ENCODE data around the gene RAP1A. TPM values are rescaled to one million over a fixed set of nuclear protein-coding genes. Genes with fewer than 3 reads are reported as not detected.

The RAP1A gene
- total RNA-seq, 1 experiment from 2014 or later = 37.1 TPM

GRCh38 chr1:111738133-111738435 is 118.5 kb downstream of the RAP1A start:
- BruUV-seq (replicated peaks) = no TSS peak
- Histone ChIP-seq H3K27me3 (ENCODE audit: control insufficient read depth, insufficient read depth, low read length) (no peaks in the 10 kb centered on the region; the same call in 1 of the 2 replicates), H3K4me1 (ENCODE audit: control insufficient read depth, insufficient read depth, low read length) (no peaks in the 10 kb centered on the region), H3K36me3 (ENCODE audit: control insufficient read depth, insufficient read depth, low read length) (no peaks in the 10 kb centered on the region), H3K9me3 (ENCODE audit: control insufficient read depth, insufficient read depth, low read depth, low read length) (no peaks in the 10 kb centered on the region), H3K27ac (ENCODE audit: low read length) (no peak overlapping the region), H3K4me3 (ENCODE audit: low read depth in 2 of 2, low read length in 2 of 2) (peak overlapping the region; percentile 55 to 76)
- in situ Hi-C loops (cut with HindIII; ENCODE audit: low pct_unique_long_range_greater_than_20kb, low sequenced_read_pairs) (no loop called here), intact Hi-C loops (cut with micrococcal nuclease; ENCODE audit: unreplicated experiment) (no loop called here)
- ChIA-PET POLR2A (no interaction called here), CTCF (no interaction called here)
- TF ChIP-seq POLR2AphosphoS5 (IDR thresholded peaks at IDR 0.05; ENCODE audit: low read depth, low read length) (no peak), REST (IDR thresholded peaks at IDR 0.05; ENCODE audit: insufficient read depth in 1 of 2, low read depth in 2 of 2, low read length in 1 of 2) (no peak), TCF7L2 (IDR thresholded peaks at IDR 0.05; ENCODE audit: low read depth, low read length) (no peak), SIN3A (IDR thresholded peaks at IDR 0.05; ENCODE audit: borderline replicate concordance, insufficient read depth, low read depth, low read length) (no peak), CTCF (IDR thresholded peaks at IDR 0.05) (no peak)
- ATAC-seq (no peak), DNase-seq (ENCODE audit: low read depth, low spot score) (no peak)

GRCh38 chr1:111738436-111739193 is 119.0 kb downstream of the RAP1A start:
- DNase-seq (ENCODE audit: low read depth, low spot score) (no peak), ATAC-seq (peak; percentile 78)
- TF ChIP-seq REST (IDR thresholded peaks at IDR 0.05; ENCODE audit: insufficient read depth in 1 of 2, low read depth in 2 of 2, low read length in 1 of 2) (no peak), POLR2AphosphoS5 (IDR thresholded peaks at IDR 0.05; ENCODE audit: low read depth, low read length) (no peak), CTCF (IDR thresholded peaks at IDR 0.05) (no peak), SIN3A (IDR thresholded peaks at IDR 0.05; ENCODE audit: borderline replicate concordance, insufficient read depth, low read depth, low read length) (no peak), TCF7L2 (IDR thresholded peaks at IDR 0.05; ENCODE audit: low read depth, low read length) (no peak)
- ChIA-PET POLR2A (interaction anchor here (0.7 kb wide), 1 partner anchor 734 kb away, joined by 3 read pairs; no protein-coding TSS in a partner anchor), CTCF (interaction anchor here (0.6 kb wide), 1 partner anchor 222 kb away, joined by 6 read pairs; no protein-coding TSS in a partner anchor)
- peak overlapping the region; percentile 55 to 76 for H3K4me3 ChIP-seq (ENCODE audit: low read depth in 2 of 2, low read length in 2 of 2)
- intact Hi-C loops (cut with micrococcal nuclease; ENCODE audit: unreplicated experiment) (no loop called here), in situ Hi-C loops (cut with HindIII; ENCODE audit: low pct_unique_long_range_greater_than_20kb, low sequenced_read_pairs) (no loop called here)
- H3K27ac ChIP-seq (ENCODE audit: low read length) = 0 out of 2 replicates have a peak overlapping the region, but pooled peaks have one; percentile 44
- H3K27me3 ChIP-seq (ENCODE audit: control insufficient read depth, insufficient read depth, low read length) = no peaks in the 10 kb centered on the region; the same call in 1 of the 2 replicates
- no peaks in the 10 kb centered on the region for H3K9me3 ChIP-seq (ENCODE audit: control insufficient read depth, insufficient read depth, low read depth, low read length)
- BruUV-seq (replicated peaks) = no TSS peak
- H3K4me1 ChIP-seq (ENCODE audit: control insufficient read depth, insufficient read depth, low read length) = no peaks in the 10 kb centered on the region
- H3K36me3 ChIP-seq (ENCODE audit: control insufficient read depth, insufficient read depth, low read length) = no peaks in the 10 kb centered on the region
